Stimulated activated CD8-positive, alpha-beta memory T cell treated with anti-CD3 and anti-CD28 coated beads, Interleukin-4, amount 100 ng/mL, for 48 hours (primary cell): ENCODE measurements around the gene TIPRL.

Source experiments
- DNase-seq: peaks from one replicate; pipeline ENCODE4 v3.0.0-alpha.2; 2020

TIPRL gene

GRCh38 chr1:168217664-168218063, 38.9 kb downstream of the TIPRL start:
- no peak for DNase-seq

GRCh38 chr1:168218658-168219057, 39.9 kb downstream of the TIPRL start:
- no peak for DNase-seq

DNA sequence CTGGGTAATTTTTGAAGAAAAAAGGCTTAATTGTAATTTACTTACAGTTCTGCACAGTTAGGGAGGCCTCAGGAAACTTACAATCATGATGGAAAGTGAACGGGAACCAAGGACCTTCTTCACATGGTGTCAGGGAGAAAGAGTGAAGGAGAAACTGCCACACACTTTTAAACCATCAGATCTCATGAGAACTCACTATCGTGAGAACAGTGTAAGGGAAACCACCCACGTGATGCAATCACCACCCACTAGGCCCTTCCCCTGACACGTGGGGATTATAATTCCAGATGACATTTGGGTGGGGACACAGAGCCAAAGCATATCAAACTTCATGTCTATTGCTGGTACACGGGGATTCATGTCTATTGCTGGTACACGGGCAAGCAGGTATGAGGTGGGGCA, 41.7 kb downstream of the TIPRL start:
- DNase-seq, result no peak

DNA sequence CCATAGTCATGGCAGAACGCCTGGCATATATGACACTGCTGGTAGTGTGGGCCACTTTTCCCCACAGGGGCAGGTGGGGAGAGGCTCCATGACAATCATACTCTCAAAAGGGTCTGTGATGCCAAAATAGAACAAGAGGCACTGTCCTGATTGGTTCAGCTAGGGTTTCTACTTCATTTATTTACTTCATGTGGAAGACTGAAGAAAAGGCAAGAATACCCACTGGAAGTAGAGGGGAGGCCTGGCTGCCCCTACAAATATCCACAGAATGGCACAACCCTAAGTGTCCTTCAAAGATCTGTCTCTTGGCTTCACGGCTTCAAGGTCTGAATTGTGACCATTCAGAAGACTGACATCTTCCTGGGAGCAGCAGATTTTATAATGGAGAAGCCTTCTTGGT, 42.5 kb downstream of the TIPRL start:
- DNase-seq, result no peak

GRCh38 chr1:168223261-168223660, 44.5 kb downstream of the TIPRL start:
- DNase-seq, result no peak

DNA sequence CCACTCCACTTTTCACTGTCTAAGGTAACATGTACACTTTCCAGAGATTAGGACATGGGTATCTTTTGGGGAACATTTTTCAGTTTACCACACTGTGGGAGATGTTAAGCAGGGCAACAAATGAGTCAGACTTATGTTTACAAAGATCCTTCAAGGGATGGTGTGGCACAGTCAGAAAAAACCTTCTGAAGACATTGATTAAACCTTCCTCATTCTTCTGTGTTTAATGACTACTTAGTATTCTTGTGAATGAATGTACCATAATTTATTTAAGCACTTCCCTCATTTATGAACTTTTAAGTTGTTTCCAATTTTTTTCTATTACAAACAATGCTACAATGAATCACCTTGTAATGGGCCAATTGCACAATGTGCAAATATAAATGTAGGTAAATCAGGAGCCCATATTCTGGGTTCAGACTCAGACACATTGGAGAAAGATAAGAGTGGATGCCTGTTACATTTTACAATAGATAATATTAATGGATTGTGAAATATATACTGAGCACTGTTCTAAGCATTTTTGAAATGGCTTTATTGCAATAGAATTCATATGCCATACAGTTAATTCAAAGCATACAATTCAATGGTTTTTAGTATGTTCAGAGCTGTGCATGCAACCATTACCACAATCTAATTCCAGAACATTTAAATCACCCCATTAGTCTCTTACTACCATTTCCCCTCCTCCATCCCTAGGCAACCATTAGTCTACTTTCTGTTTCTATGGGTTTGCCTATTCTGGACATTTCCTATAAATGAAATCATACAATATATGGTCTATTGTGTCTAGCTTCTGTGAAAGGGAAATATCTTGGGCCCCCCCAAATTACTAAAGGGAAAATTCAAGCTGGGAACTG, 45.1 kb downstream of the TIPRL start:
- DNase-seq, result no peak

- DNase-seq, result no peak
These were observed 46.2 kb downstream of the TIPRL start for GRCh38 chr1:168224991-168225390.

DNA sequence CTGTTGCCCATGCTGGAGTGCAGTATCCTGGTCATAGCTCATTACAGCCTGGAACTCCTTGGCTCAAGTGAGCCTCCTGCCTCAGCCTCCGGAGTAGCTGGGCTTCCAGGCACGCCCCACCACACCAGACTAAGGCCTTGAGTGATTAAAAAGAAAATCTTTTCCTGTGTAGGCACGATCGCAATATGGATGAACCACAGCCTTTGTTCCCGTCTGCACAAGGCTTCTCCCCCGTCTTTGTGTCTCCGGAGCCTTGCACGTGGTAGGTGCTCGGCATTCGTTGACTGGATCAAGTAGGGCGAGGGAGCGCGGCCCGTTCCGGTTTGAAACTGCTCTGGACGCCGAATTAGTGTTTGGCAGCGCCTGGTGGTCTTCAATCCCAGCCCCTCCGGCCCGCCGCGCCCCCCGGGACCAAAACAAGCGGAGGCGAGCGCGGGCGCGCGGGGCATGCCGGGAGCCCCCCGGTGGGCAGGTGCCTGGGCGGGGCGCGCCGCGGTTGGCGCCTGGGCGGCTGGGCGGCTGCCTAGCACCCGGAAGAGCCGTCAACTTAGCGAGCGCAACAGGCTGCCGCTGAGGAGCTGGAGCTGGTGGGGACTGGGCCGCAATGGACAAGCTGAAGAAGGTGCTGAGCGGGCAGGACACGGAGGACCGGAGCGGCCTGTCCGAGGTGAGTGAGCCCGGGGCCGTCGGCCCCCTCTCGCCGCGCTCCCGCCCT, 46.9 kb downstream of the TIPRL start, which contains the start of gene SFT2D2:
SFT2D2 (plus strand) TSS at position 529 of the 715 bp plus-strand sequence; CDS start at position 605, 76 bp downstream.
- peak; percentile 84 for DNase-seq

DNA sequence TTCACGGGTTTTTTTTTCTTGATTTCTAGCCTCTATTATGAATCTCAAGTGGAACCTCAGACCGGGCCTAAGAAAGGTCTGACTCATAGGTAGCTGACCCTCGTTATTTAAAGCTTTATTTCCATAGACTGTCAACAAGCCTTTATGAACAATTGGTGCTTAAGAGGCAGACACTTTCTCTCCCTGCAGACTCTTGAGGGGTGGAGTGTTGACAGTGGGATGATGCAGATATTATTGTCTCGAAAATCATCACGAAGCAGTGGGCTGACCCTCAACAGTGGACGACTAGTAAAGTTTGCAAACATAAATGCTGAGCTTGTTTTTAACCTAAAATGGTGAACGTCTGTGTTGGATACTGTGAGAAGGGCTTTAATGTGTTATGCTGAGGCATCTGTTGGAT, 48.9 kb downstream of the TIPRL start:
- DNase-seq, result no peak

DNA sequence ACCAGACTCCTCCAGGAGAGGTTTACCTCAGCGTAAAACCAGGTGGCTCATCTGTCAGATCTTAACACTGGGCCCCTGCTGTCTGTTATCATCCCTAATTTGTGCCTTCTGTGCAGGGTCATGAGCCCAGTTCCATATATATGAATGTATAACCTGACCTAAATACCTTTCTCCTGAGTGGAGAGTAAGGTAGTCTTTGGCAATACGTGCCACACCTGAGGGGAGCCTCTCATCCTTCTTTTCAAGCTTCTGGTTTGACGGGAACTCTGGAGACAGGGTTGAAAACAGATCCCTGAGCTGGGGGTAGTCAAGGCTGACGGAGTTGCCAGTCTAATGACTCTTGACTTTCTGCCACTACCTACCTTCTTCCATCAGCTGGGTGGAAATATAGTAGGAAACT, 51.1 kb downstream of the TIPRL start:
- DNase-seq, result no peak

DNA sequence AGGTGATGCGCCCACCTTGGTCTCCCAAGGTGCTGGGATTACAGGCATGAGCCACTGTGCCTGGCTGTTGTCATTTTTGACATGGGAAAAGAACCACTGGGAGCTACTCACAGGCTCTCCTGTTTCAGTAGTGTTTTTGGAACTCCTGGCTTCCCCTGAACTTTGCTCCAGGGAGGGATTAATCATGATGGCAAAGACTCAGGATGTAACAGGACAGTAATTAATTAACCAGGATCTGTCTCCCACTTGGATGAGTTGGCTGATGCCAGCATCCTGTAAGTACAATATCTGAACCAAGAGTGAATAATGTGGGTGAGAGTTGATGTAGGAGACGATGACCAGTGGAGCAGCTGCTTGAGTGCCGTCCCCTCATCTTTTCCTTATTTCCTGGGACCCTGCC, 51.9 kb downstream of the TIPRL start:
- no peak for DNase-seq

- DNase-seq, result peak; percentile 50
These were observed 56.2 kb downstream of the TIPRL start for GRCh38 chr1:168234846-168235547.

GRCh38 chr1:168235548-168235885, 56.8 kb downstream of the TIPRL start:
- DNase-seq, result no peak

GRCh38 chr1:168235937-168236336, 57.2 kb downstream of the TIPRL start:
- DNase-seq, result no peak

DNA sequence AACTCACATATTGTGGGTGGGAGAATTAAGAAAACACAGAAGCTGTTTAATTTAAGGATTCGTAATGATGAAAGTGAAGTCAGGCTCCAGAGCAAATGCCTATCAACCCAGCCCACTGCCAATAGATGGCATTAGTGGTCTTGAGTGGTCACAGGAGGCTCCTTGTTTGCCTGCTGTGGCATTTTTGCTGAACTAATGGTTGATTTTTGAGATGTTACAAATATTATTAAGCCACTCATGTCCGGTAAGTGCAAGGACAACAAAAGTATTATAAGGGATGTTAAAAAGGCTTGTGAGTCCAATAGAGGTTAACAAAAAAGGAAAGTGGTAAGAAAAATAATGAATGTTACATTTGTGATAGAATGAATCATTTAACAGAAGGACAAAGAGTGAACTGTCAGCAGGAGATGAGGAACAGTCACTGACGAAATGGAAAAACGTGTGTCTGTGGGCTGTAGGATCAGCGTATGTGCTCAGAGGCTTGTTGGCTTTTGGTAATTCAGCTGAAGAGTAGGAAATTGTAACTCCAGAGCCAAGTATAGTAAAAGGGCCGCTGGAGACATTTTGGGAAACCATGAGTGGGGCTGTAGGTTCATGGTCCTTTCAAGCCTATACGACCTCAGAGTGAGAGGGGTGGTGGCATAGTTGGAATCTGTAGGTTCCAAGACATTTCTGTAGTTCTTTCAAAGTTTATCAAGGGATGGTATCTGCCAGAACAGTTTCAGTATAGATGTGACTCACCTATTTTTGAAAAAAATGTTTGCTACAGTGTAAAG, 58.3 kb downstream of the TIPRL start:
- DNase-seq, result peak; percentile 58

DNA sequence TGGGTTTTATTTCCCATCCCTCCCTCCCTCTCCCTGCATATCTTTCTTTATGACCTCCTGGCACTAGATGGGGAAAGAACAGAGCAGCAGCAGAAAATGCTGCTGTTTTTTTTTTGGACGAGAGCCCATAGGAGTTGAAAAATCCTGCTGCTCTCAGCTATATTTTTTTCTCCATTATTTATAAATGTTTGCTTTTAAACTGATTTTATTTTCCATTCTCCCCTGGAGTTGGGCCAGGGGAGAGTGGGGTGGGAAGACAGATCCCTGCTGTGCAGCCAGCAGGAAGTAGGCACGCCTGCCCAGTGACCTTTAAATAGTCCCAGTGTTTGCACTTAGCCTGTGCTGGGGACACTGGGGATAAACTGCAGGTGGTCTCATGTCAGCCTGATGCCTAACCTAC, 64.4 kb downstream of the TIPRL start:
- no peak for DNase-seq

DNA sequence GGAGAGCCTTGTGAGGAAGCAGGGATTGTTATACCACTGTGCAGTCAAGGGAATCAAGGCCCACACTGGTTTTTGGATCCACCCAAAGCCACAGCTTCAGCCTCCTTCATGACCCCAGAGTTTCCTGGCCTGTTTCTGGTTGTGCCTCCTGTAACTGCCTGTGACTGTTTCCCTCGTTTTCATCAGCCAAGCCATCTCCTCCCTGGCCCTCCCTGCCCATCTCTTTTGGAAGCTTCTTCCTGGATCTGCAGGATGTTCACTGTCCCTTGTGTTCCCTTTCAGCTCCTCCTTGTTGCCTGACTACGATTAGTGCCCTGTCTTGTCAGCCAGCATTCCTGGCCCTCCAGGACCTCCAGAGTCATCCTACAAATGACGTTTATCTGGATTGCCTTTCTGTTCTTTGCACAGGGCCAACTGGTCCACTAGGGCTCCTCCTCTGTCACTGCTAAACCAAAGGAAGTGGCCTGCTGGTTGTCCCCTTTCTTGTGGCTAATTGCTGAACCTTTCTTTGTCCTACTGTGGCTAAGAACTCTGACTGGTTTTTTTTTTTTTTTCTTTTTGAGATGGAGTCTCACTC, 65.0 kb downstream of the TIPRL start:
- DNase-seq, result no peak

GRCh38 chr1:168245042-168245441, 66.3 kb downstream of the TIPRL start:
- no peak for DNase-seq

DNA sequence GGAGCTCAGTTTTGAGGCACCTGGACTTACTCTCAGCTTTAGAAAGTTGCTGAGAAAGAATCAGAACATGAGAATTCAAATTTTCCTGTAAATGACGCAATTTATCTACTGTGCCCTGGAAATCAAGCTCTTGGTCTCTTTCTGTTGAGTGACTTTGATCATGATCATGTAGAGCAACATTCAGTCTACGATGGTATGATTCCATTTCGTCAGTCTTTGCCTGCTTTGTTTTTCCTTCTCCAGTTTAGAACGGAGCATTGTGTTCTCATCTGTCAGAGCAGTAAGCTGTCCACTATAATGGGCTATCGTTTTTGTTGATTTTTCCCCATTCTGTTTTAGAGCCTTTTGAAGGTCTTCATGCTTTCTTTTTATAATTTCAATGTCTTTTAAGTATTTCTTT, 67.7 kb downstream of the TIPRL start:
- no peak for DNase-seq
